Measurements from ENCODE around the gene EPHA3.

GRCh38 chr3:89344076-89344475 lies 236.7 kb downstream of the EPHA3 start:
- no peak for TF ChIP-seq CTCF (IDR thresholded peaks at IDR 0.05; ENCODE audit: poor library complexity, severe bottlenecking)
- TF ChIP-seq EZH2 (IDR thresholded peaks at IDR 0.05; ENCODE audit: borderline replicate concordance, insufficient read depth, low read length, poor library complexity, severe bottlenecking), result no peak
- no peak for TF ChIP-seq TAF1 (IDR thresholded peaks at IDR 0.05; ENCODE audit: low read depth)
- TF ChIP-seq POLR2AphosphoS5 (IDR thresholded peaks at IDR 0.05), result no peak
- no peak for TF ChIP-seq MXI1 (conservative IDR thresholded peaks at IDR 0.05; ENCODE audit: poor library complexity, severe bottlenecking)
- TF ChIP-seq SMC3 (conservative IDR thresholded peaks at IDR 0.05; ENCODE audit: poor library complexity), result no peak
- no peak for TF ChIP-seq REST (IDR thresholded peaks at IDR 0.05; ENCODE audit: borderline replicate concordance)
- TF ChIP-seq EP300 (conservative IDR thresholded peaks at IDR 0.05; ENCODE audit: poor library complexity, severe bottlenecking), result no peak
